Measurements from ENCODE around the gene IQCE. TPM values are rescaled to one million over a fixed set of nuclear protein-coding genes. Genes with fewer than 3 reads are reported as not detected.
A peak's percentile ranks its signal among the peaks of the same experiment; 100 is the strongest.

Gene IQCE
- total and polyA plus RNA-seq, 2 donors (not counting 1 experiment from before 2014, with no cell fraction given), result 5.3 to 8.3 TPM

GRCh38 chr7:2632733-2633537, 74.2 kb downstream of the IQCE start:
- no peaks in the 10 kb centered on the region for H3K27me3 ChIP-seq (ENCODE audit: control insufficient read depth, insufficient read depth, low read length)
- peak overlapping the region; percentile 68 to 90 (median 84) for H3K4me3 ChIP-seq (replicated peaks in 1 of 4; ENCODE audit: control extremely low read depth in 1 of 4, insufficient read depth in 1 of 4, low read depth in 3 of 4, low read length in 4 of 4)
- H3K9me3 ChIP-seq (ENCODE audit: control insufficient read depth, insufficient read depth, low read depth, low read length), result no peaks in the 10 kb centered on the region
- no peak for TF ChIP-seq CTCF (conservative IDR thresholded peaks at IDR 0.05 in 1 of 2, IDR thresholded peaks at IDR 0.05 in 1 of 2; ENCODE audit: low read depth in 1 of 2, low read length in 2 of 2)
- TF ChIP-seq EZH2 (IDR thresholded peaks at IDR 0.05; ENCODE audit: low read length, missing control alignments), result no peak
- peaks cover 56% of the 10 kb centered on the region for H3K79me2 ChIP-seq (ENCODE audit: control insufficient read depth, insufficient read depth, low read length)
- peaks cover 31% of the 10 kb centered on the region for H3K4me1 ChIP-seq (ENCODE audit: control insufficient read depth, extremely low read depth, insufficient read depth, low read length)
- H2AFZ ChIP-seq (ENCODE audit: low read length), result no peak overlapping the region
- H3K4me2 ChIP-seq (ENCODE audit: extremely low read depth, insufficient read depth, low read length), result peak overlapping the region; percentile 64
- peaks cover 6% of the 10 kb centered on the region for H3K36me3 ChIP-seq (ENCODE audit: control insufficient read depth, insufficient read depth, low read length)
- peak; percentile 49 to 72 for DNase-seq (ENCODE audit: low read depth in 2 of 2)
- H3K27ac ChIP-seq (ENCODE audit: insufficient read depth, low read length), result peak overlapping the region; percentile 97
- H3K9ac ChIP-seq (ENCODE audit: insufficient read depth, low read length), result peak overlapping the region; percentile 95
- no peaks in the 10 kb centered on the region for H4K20me1 ChIP-seq (ENCODE audit: control insufficient read depth, extremely low read depth, insufficient read depth, low read length)

- Histone ChIP-seq H3K27me3 (ENCODE audit: control insufficient read depth, insufficient read depth, low read length) (no peaks in the 10 kb centered on the region), H2AFZ (ENCODE audit: low read length) (no peak overlapping the region), H3K27ac (ENCODE audit: insufficient read depth, low read length) (peak overlapping the region; percentile 97), H3K9ac (ENCODE audit: insufficient read depth, low read length) (peak overlapping the region; percentile 95), H3K9me3 (ENCODE audit: control insufficient read depth, insufficient read depth, low read depth, low read length) (no peaks in the 10 kb centered on the region), H3K4me3 (replicated peaks in 1 of 4; ENCODE audit: control extremely low read depth in 1 of 4, insufficient read depth in 1 of 4, low read depth in 3 of 4, low read length in 4 of 4) (peak overlapping the region; percentile 68 to 90 (median 84)), H3K4me1 (ENCODE audit: control insufficient read depth, extremely low read depth, insufficient read depth, low read length) (peaks cover 39% of the 10 kb centered on the region), H3K36me3 (ENCODE audit: control insufficient read depth, insufficient read depth, low read length) (peaks cover 6% of the 10 kb centered on the region), H3K4me2 (ENCODE audit: extremely low read depth, insufficient read depth, low read length) (peak overlapping the region; percentile 64), H4K20me1 (ENCODE audit: control insufficient read depth, extremely low read depth, insufficient read depth, low read length) (no peaks in the 10 kb centered on the region), H3K79me2 (ENCODE audit: control insufficient read depth, insufficient read depth, low read length) (peaks cover 63% of the 10 kb centered on the region)
- TF ChIP-seq CTCF (conservative IDR thresholded peaks at IDR 0.05 in 1 of 2, IDR thresholded peaks at IDR 0.05 in 1 of 2; ENCODE audit: low read depth in 1 of 2, low read length in 2 of 2) (no peak), EZH2 (IDR thresholded peaks at IDR 0.05; ENCODE audit: low read length, missing control alignments) (no peak)
- peak; percentile 87 to 89 for DNase-seq (ENCODE audit: low read depth in 2 of 2)
Measured at GRCh38 chr7:2633538-2634266, 74.9 kb downstream of the IQCE start.
